ENCODE data around the gene KRT2. TPM values are rescaled to one million over a fixed set of nuclear protein-coding genes. Genes with fewer than 3 reads are reported as not detected.

KRT2 gene
- total and polyA plus RNA-seq, 9 of the 15 experiments (the other 6 are each of a cell fraction or from before 2014, with no cell fraction given), result 0.03 to 0.69 (median 0.07) TPM; not detected in 2

- TF ChIP-seq CTCF (IDR thresholded peaks at IDR 0.05 in 2 of 3, conservative IDR thresholded peaks at IDR 0.05 in 1 of 3; ENCODE audit: insufficient read depth in 2 of 3, low read depth in 1 of 3, low read length in 3 of 3) (no peak), STAT6 (CRISPR knock-in tag; IDR thresholded peaks at IDR 0.05) (no peak), ZNF436 (CRISPR knock-in tag; IDR thresholded peaks at IDR 0.05) (no peak), ZNF197 (CRISPR knock-in tag; IDR thresholded peaks at IDR 0.05; ENCODE audit: low read depth) (no peak), ZNF134 (CRISPR knock-in tag; conservative IDR thresholded peaks at IDR 0.05) (no peak)
Observed at GRCh38 chr12:52618216-52618615, 33.8 kb downstream of the KRT2 start, which contains the start of gene KRT73 (continued).

- 15% methylated on average over 7 of the region's 7 CpGs for WGBS (ENCODE audit: insufficient coverage, low coverage, missing lambda C conversion rate)
- POLR2A ChIA-PET, result interaction anchor here (0.9 to 1.1 kb wide), 2 partner anchors 8 to 18 kb away, joined by 3 read pairs; no protein-coding TSS in a partner anchor
- FAIRE-seq, result no peak
- TF ChIP-seq AFF4 (CRISPR knock-in tag; IDR thresholded peaks at IDR 0.05), result no peak
- TF ChIP-seq E4F1 (CRISPR knock-in tag; IDR thresholded peaks at IDR 0.05; ENCODE audit: borderline replicate concordance), result no peak
- no peak for TF ChIP-seq CREBBP (IDR thresholded peaks at IDR 0.05; ENCODE audit: low read depth, low read length)
Observed at GRCh38 chr12:52617403-52617785, 34.6 kb downstream of the KRT2 start.

More at GRCh38 chr12:52617403-52617785, 34.6 kb downstream of the KRT2 start:
- Histone ChIP-seq H2AFZ (ENCODE audit: low read depth, low read length) (no peak overlapping the region), H3K9ac (ENCODE audit: insufficient read depth in 1 of 2, low read depth in 2 of 2, low read length in 2 of 2) (no peak overlapping the region), H3K4me1 (replicated peaks in 1 of 2; ENCODE audit: control insufficient read depth in 2 of 2, insufficient read depth in 2 of 2, low read length in 2 of 2) (no peaks in the 10 kb centered on the region; a peak in 1 of 5 replicates), H3K4me2 (ENCODE audit: insufficient read depth, low read length) (no peak overlapping the region), H3K9me1 (ENCODE audit: control insufficient read depth, insufficient read depth, low read length) (no peaks in the 10 kb centered on the region), H3K79me2 (ENCODE audit: control insufficient read depth, insufficient read depth, low read length) (no peaks in the 10 kb centered on the region), H4K20me1 (replicated peaks; ENCODE audit: control insufficient read depth, insufficient read depth, low read length) (0 out of 2 replicates have a peak, but pooled peaks cover 2% of the 10 kb centered on the region), H3K9me3 (replicated peaks; ENCODE audit: control insufficient read depth, insufficient read depth, low read depth, low read length) (no peaks in the 10 kb centered on the region), H3K4me3 (no peak overlapping the region), H3K27ac (ENCODE audit: extremely low read depth, low read depth, low read length) (no peak overlapping the region), H3K27me3 (ENCODE audit: control insufficient read depth in 2 of 2, insufficient read depth in 2 of 2, low read length in 2 of 2) (peaks cover 7 to 29% of the 10 kb centered on the region in 2 experiments; a peak in 4 of 5 replicates), H3K36me3 (ENCODE audit: control insufficient read depth, insufficient read depth, low read length) (no peaks in the 10 kb centered on the region)
- in situ Hi-C loops (cut with MboI) (no loop called here), intact Hi-C loops (cut with micrococcal nuclease) (no loop called here)
- ATAC-seq, result no peak
- DNase-seq (ENCODE audit: extremely low read depth in 1 of 4, low spot score in 3 of 4), result no peak
- CTCF ChIA-PET (ENCODE audit: low intra/inter-chr PET ratio), result no interaction called here
- BruUV-seq (replicated peaks), result no TSS peak

All from K562 (cell line).